A673 (cell line): Measurements from ENCODE around the gene HSPB2.

Source experiments
- CTCF ChIP-seq: fragments of 300-800, 200-600 bp; sonication (generic); conservative IDR thresholded peaks from 2 replicates; pipeline ENCODE4 v1.5.1; 2017; ENCODE audit warnings: low read depth, mild to moderate bottlenecking, antibody characterized with exemption, low read length, moderate library complexity, mixed read lengths
- EZH2 ChIP-seq: fragments of 200-600 bp; sonication (generic); IDR thresholded peaks from 2 replicates; pipeline ENCODE4 v1.6.1; 2017; ENCODE audit warnings: borderline replicate concordance, low read depth, mild to moderate bottlenecking, mixed read lengths, antibody characterized with exemption, low read length; ENCODE audit not compliant: poor library complexity, severe bottlenecking

GRCh38 chr11:111870886-111871692, 41.4 kb upstream of the HSPB2 start, which contains the start of gene ALG9:
- peak; percentile 30; the same call in 1 of the 2 replicates for TF ChIP-seq CTCF
- TF ChIP-seq EZH2: no peak
